Measurements from ENCODE around the gene SYNE1. TPM values are rescaled to one million over a fixed set of nuclear protein-coding genes. Genes with fewer than 3 reads are reported as not detected.

The SYNE1 gene
- total and polyA plus RNA-seq, 10 donors: 27.8 to 336 (median 247) TPM

- TF ChIP-seq POLR2A (IDR thresholded peaks at IDR 0.05) (no peak), CTCF (IDR thresholded peaks at IDR 0.05 in 8 of 11, conservative IDR thresholded peaks at IDR 0.05 in 3 of 11) (no peak), POLR2AphosphoS5 (IDR thresholded peaks at IDR 0.05) (no peak)
- H3K4me1 ChIP-seq: peaks cover 0 to 9% (median 0%) of the 10 kb centered on the region in 6 donors
- intact Hi-C loops (cut with DNase I; ENCODE audit: low total_unique reads): no loop called here
- H3K9me3 ChIP-seq: no peaks in the 10 kb centered on the region
- H3K27ac ChIP-seq: no peak overlapping the region
- no peak for DNase-seq
- H3K27me3 ChIP-seq (replicated peaks in 1 of 7): no peaks in the 10 kb centered on the region
- H3K4me3 ChIP-seq: no peak overlapping the region
- 64 to 82% (median 73%) methylated on average over 5 of the region's 5 CpGs for WGBS, 5 donors
- peaks cover 0 to 80% (median 1%) of the 10 kb centered on the region in 6 donors for H3K36me3 ChIP-seq
Observed at GRCh38 chr6:152461556-152461955, 175.6 kb downstream of the SYNE1 start.

GRCh38 chr6:152458648-152459644, 178.2 kb downstream of the SYNE1 start:
- 64 to 89% (median 79%) methylated on average over 8 of the region's 8 CpGs for WGBS, 5 donors
- Histone ChIP-seq H3K36me3 (peaks cover 0 to 80% (median 0%) of the 10 kb centered on the region in 6 donors), H3K9me3 (no peaks in the 10 kb centered on the region), H3K27ac (no peak overlapping the region), H3K27me3 (replicated peaks in 1 of 7) (no peaks in the 10 kb centered on the region), H3K4me1 (peaks cover 0 to 9% (median 0%) of the 10 kb centered on the region in 6 donors), H3K4me3 (no peak overlapping the region)
- no peak for DNase-seq
- intact Hi-C loops (cut with DNase I; ENCODE audit: low total_unique reads): no loop called here
- TF ChIP-seq POLR2AphosphoS5 (IDR thresholded peaks at IDR 0.05) (no peak), POLR2A (IDR thresholded peaks at IDR 0.05) (no peak), CTCF (IDR thresholded peaks at IDR 0.05 in 8 of 11, conservative IDR thresholded peaks at IDR 0.05 in 3 of 11) (no peak)

GRCh38 chr6:152457949-152458624, 179.1 kb downstream of the SYNE1 start:
- H3K27ac ChIP-seq: no peak overlapping the region
- intact Hi-C loops (cut with DNase I; ENCODE audit: low total_unique reads): no loop called here
- no peaks in the 10 kb centered on the region for H3K27me3 ChIP-seq (replicated peaks in 1 of 7)
- no peak overlapping the region for H3K4me3 ChIP-seq
- H3K9me3 ChIP-seq: no peaks in the 10 kb centered on the region
- DNase-seq: no peak
- peaks cover 0 to 88% (median 4%) of the 10 kb centered on the region in 6 donors for H3K36me3 ChIP-seq
- peaks cover 0 to 9% (median 0%) of the 10 kb centered on the region in 6 donors for H3K4me1 ChIP-seq
- 89 to 97% (median 91%) methylated on average over 4 of the region's 4 CpGs for WGBS, 5 donors
- TF ChIP-seq CTCF (IDR thresholded peaks at IDR 0.05 in 8 of 11, conservative IDR thresholded peaks at IDR 0.05 in 3 of 11) (no peak), POLR2AphosphoS5 (IDR thresholded peaks at IDR 0.05) (no peak), POLR2A (IDR thresholded peaks at IDR 0.05) (no peak)

- peaks cover 0 to 91% (median 14%) of the 10 kb centered on the region in 6 donors for H3K36me3 ChIP-seq
- no peak overlapping the region for H3K4me3 ChIP-seq
- 89 to 98% (median 96%) methylated on average over 3 of the region's 3 CpGs for WGBS, 5 donors
- intact Hi-C loops (cut with DNase I; ENCODE audit: low total_unique reads): no loop called here
- H3K27me3 ChIP-seq (replicated peaks in 1 of 7): no peaks in the 10 kb centered on the region
- no peak overlapping the region for H3K27ac ChIP-seq
- H3K9me3 ChIP-seq: peaks cover 0 to 13% (median 7%) of the 10 kb centered on the region in 8 donors
- TF ChIP-seq POLR2AphosphoS5 (IDR thresholded peaks at IDR 0.05): no peak
- no peak for TF ChIP-seq POLR2A (IDR thresholded peaks at IDR 0.05)
- TF ChIP-seq CTCF (IDR thresholded peaks at IDR 0.05 in 8 of 11, conservative IDR thresholded peaks at IDR 0.05 in 3 of 11): no peak
- DNase-seq: no peak
- H3K4me1 ChIP-seq: no peaks in the 10 kb centered on the region
Observed at GRCh38 chr6:152454003-152454402, 183.2 kb downstream of the SYNE1 start.
